GM21526 (cell line): ENCODE results near the gene LYZL1.
"Not testable (repeated sequence)": the region's sequence is repeated elsewhere in the genome, so short reads cannot be mapped to it uniquely, and the experiment has no call there.

Experiments
- ATAC-seq: cut with Tn5 transposase; IDR thresholded peaks from one replicate; pipeline ENCODE4 v1.9.1; 2021; ENCODE audit warnings: moderate library complexity; ENCODE audit not compliant: unreplicated experiment, low FRiP score

The LYZL1 gene

DNA sequence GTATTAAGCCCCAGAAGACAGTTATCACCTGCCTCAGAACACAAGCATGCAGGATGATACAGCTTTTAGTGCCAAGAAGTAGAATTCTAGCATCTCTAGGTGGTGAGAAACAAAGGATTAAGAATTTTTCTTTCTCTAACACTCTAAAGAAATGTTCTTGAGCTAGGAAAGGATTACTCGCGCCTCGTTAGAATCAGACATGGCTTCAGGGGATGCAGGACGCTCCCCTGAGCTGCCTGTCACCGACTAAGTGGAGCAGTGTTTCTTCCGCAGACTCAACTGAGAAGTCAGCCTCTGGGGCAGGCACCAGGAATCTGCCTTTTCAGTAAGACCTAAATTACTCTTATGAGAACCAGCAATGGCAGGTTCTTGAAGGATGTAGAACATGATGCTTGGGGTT lies at the start of gene LYZL1:
LYZL1 (plus strand) TSS at position 165 of the 400 bp plus-strand sequence. CDS start 2,798 bp downstream, outside the sequence.
- ATAC-seq, result not testable (repeated sequence)

GRCh38 chr10:29239569-29240472 lies 49.0 kb upstream of the LYZL1 start:
- no peak for ATAC-seq

- no peak for ATAC-seq
Observed at GRCh38 chr10:29240986-29241660, 47.7 kb upstream of the LYZL1 start.

- no peak for ATAC-seq
Observed at GRCh38 chr10:29241925-29242324, 46.9 kb upstream of the LYZL1 start.

DNA sequence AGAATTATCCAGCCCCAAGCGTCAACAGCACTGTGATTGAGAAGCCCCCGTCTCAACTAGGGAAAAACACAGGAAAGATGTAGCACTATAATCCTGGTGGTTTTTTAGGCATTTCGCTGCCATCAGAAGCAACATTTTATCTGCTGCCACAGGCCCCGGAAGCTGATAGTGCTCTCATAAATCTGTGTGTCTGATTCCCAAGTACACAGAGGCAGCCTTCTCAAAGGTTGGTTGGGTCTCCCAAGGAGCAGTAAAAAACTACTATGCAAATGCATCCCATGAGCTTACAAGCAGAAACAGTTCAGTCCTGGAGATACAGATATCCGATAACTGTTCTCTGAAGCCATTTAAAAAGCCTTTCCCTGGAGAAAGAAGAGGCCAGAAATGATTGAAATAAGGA lies 45.8 kb upstream of the LYZL1 start:
- ATAC-seq, result no peak

DNA sequence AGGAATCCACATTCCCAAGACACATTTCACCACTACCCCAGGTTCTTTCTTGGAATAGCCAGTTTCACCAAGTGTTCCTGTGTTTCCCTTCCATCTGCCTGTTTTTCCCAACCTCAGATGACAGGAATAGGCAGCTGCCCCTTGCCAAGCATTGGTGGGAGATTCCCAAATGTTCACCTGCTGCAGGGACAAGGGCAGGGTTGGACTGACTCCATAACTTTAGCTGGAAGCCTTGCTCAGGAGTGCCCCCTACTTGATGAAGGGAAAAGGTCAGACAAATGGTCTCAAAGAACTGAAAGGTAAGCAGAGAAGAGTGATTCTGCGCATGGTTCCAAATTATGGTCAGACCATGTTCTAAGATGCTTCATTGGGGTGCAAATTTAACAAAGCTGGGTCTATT lies 45.1 kb upstream of the LYZL1 start:
- ATAC-seq, result no peak

- ATAC-seq, result no peak
Observed at GRCh38 chr10:29244978-29245377, 43.9 kb upstream of the LYZL1 start.

- ATAC-seq, result no peak
Observed at GRCh38 chr10:29245476-29245875, 43.4 kb upstream of the LYZL1 start.

- ATAC-seq, result no peak
Observed at GRCh38 chr10:29246449-29246848, 42.4 kb upstream of the LYZL1 start.

DNA sequence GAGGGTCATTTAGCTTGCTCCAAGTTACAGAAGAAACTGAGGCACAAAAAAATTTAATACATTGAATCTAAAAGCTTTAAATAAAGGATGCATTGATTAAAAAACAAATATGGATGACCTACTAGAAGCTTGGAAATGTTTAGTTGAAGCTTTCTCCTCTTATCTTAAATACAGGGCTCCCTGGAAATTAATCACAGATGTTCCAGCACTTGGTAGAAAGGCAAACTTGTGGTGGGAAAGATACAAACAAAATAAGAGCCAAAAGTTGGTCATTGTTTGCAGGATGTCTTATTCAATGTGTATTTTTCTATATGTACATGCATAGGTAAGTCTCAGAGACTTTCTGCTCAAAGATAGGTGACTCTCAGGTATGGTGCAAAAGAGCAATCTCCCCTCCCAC lies 40.7 kb upstream of the LYZL1 start:
- no peak for ATAC-seq

DNA sequence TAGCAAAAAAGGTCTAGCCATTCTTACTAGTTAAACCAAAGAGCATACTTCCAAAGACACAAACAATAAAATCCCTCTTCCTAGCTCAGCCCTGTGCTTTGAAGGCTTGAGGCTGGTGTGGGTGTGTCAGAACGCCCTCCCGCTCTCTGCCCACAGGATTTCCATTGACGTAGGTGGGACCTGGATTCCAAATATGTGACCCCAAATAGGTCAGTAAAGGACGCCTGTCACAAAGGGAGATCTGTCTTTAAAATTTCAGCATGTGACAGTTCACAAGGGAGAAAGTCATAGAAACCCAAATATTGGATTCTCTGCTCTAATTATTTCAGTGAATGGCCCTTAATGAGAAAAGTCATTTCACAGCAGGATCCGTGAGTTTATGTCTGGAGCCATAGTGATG lies 39.9 kb upstream of the LYZL1 start:
- ATAC-seq, result no peak

DNA sequence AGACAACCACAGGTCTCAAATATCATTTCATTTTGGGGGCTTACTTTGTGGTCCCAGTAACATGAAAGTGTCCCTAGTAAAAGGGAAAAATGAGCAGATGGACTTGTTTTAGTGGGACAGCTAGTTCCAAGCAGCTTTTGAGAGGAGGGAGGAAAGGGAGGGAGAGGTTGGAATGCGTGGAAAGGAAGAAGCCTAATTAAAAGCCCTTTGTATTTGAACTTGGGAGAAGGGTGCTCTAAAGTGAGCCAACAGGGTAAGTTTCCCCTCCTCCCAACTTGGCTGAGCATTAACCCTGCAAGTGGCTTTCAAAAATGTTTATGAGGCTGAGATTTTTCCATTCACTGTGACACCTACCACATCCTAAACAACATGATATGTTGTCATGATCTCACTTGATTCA lies 38.8 kb upstream of the LYZL1 start:
- no peak for ATAC-seq

DNA sequence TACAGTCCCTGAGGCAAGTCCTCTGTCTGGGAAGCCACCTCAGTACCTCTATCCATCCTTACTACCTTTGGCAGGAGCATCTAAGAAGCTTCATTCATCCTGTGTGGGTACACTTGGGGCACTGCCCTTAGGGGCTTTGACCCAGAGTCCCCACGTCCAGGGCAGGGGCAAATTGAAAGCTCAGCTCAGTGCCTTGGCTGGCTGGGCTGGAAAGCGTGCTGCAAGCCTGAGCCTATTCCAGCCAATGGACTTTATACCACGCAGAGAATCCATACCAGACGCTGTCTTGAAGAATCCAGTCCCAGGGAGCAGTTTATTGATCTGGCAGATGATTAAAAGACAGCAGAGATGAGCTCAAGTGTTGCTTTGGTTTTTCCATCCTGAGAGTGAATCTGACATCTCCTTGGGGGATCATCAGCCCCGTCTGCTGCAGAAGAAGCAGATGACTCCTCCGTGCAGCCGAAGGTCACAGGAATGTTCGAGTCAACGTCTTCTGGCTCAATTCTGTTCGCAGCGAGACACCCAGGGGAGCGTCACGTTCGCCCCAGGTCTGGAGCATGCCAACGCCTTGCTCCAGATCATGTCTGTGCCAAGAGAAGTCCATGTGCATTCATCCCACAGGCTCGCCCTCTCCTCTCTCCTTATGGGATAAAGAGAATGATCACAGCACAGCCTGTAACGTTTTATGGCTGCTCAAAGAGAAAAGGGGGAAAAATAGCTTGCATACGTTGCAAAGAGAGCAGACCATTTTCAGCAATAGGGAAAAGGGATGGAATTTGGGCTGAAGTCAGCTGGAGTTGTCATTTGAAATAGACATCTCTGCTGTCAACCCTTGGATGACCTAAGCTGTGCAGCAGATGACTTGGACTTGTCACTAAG lies 35.8 kb upstream of the LYZL1 start:
- no peak for ATAC-seq

DNA sequence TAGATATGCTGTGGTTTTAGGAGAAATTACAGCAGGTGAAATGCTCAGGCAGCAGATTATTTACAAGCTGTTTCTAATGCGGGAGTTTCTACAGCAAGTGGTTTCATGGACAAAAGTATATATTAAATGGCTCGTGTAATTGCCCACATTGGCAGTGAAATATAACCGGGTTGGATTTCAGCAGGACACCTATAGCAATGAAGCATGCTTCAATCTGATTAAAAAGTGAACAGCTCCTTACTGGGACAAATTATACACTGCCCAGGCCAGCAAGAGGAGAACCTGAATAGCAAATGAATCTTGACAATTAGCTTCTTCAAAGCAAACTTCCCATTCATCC lies 35.2 kb upstream of the LYZL1 start:
- no peak for ATAC-seq

- no peak for ATAC-seq
Observed at GRCh38 chr10:29254123-29255046, 34.5 kb upstream of the LYZL1 start.

- ATAC-seq, result no peak
Observed at GRCh38 chr10:29255104-29255503, 33.8 kb upstream of the LYZL1 start.

GRCh38 chr10:29256019-29256418 lies 32.9 kb upstream of the LYZL1 start:
- no peak for ATAC-seq

DNA sequence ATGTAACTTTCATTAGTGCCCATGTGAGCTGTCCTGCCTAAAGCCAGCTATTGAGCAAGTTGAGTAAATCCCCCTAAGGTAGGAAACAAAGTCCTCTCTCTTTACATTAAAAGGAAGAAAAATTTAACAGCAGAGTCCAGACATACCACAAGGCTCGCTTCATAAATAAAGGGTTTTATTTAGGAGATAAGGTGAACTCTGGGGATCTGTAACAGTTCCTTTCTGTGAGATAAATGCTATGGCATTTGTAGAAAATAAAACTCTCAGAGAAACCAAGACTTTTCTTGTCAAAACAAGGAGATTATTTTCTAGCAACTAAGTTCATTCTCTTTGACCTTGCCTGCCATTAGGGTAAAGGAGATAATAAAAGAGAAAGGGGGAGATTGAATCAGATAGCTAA lies 32.3 kb upstream of the LYZL1 start:
- ATAC-seq, result no peak

- ATAC-seq, result no peak
Observed at GRCh38 chr10:29257106-29257783, 31.6 kb upstream of the LYZL1 start.

- no peak for ATAC-seq
Observed at GRCh38 chr10:29257784-29258135, 31.1 kb upstream of the LYZL1 start.
